DOHH2 (cell line): Measurements from ENCODE around the gene OR2F2.

ENCODE experiments used
- H3F3A ChIP-seq: fragments of 200-600 bp; sonication (generic), shearing (Covaris generic); 2 replicates; pipeline ENCODE4 v1.6.0; 2016; ENCODE audit warnings: antibody characterized with exemption, mild to moderate bottlenecking; ENCODE audit not compliant: control insufficient read depth, insufficient read depth
- H3K27ac ChIP-seq: fragments of 200-600 bp; sonication (generic); 2 replicates; pipeline ENCODE4 v1.5.1; 2014; ENCODE audit warnings: low read depth, mild to moderate bottlenecking, low read length, moderate library complexity
- H3K27me3 ChIP-seq: fragments of 200-600 bp; sonication (generic); 2 replicates; pipeline ENCODE4 v1.6.1; 2014; ENCODE audit warnings: mild to moderate bottlenecking, low read length, mixed read lengths; ENCODE audit not compliant: control insufficient read depth
- H3K36me3 ChIP-seq: fragments of 200-600 bp; sonication (generic); 2 replicates; pipeline ENCODE4 v1.6.1; 2014; ENCODE audit warnings: mild to moderate bottlenecking, low read length, moderate library complexity, mixed read lengths; ENCODE audit not compliant: control insufficient read depth
- H3K4me1 ChIP-seq: fragments of 200-600 bp; sonication (generic); 2 replicates; pipeline ENCODE4 v1.6.1; 2014; ENCODE audit warnings: mild to moderate bottlenecking, low read length, mixed read lengths; ENCODE audit not compliant: control insufficient read depth
- H3K4me2 ChIP-seq: fragments of 200-600 bp; sonication (generic); 2 replicates; pipeline ENCODE4 v1.6.0; 2014; ENCODE audit warnings: mild to moderate bottlenecking, low read length, moderate library complexity
- H3K4me3 ChIP-seq: fragments of 200-600 bp; sonication (generic); 2 replicates; pipeline ENCODE4 v1.5.1; 2014; ENCODE audit warnings: mild to moderate bottlenecking, low read length, mixed read lengths
- H3K79me2 ChIP-seq: fragments of 200-600 bp; sonication (generic); 2 replicates; pipeline ENCODE4 v1.6.1; 2014; ENCODE audit warnings: mild to moderate bottlenecking, low read length, mixed read lengths; ENCODE audit not compliant: control insufficient read depth
- H3K9me2 ChIP-seq: fragments of 200-600 bp; sonication (generic); replicated peaks from 2 replicates; pipeline ENCODE4 v1.6.1; 2014; ENCODE audit warnings: mild to moderate bottlenecking, low read length, mixed read lengths; ENCODE audit not compliant: control insufficient read depth
- H3K9me3 ChIP-seq: fragments of 200-600 bp; sonication (generic); 2 replicates; pipeline ENCODE4 v1.6.1; 2014; ENCODE audit warnings: antibody characterized with exemption, low read length, mixed read lengths; ENCODE audit not compliant: control insufficient read depth, insufficient read depth
- H4K20me1 ChIP-seq: fragments of 200-600 bp; sonication (generic); 2 replicates; pipeline ENCODE4 v1.6.0; 2014; ENCODE audit warnings: low read depth, mild to moderate bottlenecking, antibody characterized with exemption, low read length, moderate library complexity; ENCODE audit not compliant: control insufficient read depth, insufficient read depth
- EZH2phosphoT487 ChIP-seq: fragments of 200-600 bp; sonication (generic); IDR thresholded peaks from 2 replicates; pipeline ENCODE4 v1.6.1; 2017; ENCODE audit warnings: borderline replicate concordance, mild to moderate bottlenecking, antibody characterized with exemption, low read length, moderate library complexity, mixed read lengths
- TF ChIP-seq, protein P1 (sequence below): fragments of 200-600 bp; sonication (generic); IDR thresholded peaks from one replicate; pipeline ENCODE4 v1.5.1; 2014; ENCODE audit warnings: antibody characterized with exemption, mild to moderate bottlenecking, low read depth, low read length; ENCODE audit not compliant: poor library complexity, severe bottlenecking

The OR2F2 gene

GRCh38 chr7:143948733-143949132 lies 13.7 kb downstream of the OR2F2 start:
- no peak overlapping the region for H3K4me2 ChIP-seq
- TF ChIP-seq EZH2phosphoT487, result no peak
- TF ChIP-seq, protein P1, sequence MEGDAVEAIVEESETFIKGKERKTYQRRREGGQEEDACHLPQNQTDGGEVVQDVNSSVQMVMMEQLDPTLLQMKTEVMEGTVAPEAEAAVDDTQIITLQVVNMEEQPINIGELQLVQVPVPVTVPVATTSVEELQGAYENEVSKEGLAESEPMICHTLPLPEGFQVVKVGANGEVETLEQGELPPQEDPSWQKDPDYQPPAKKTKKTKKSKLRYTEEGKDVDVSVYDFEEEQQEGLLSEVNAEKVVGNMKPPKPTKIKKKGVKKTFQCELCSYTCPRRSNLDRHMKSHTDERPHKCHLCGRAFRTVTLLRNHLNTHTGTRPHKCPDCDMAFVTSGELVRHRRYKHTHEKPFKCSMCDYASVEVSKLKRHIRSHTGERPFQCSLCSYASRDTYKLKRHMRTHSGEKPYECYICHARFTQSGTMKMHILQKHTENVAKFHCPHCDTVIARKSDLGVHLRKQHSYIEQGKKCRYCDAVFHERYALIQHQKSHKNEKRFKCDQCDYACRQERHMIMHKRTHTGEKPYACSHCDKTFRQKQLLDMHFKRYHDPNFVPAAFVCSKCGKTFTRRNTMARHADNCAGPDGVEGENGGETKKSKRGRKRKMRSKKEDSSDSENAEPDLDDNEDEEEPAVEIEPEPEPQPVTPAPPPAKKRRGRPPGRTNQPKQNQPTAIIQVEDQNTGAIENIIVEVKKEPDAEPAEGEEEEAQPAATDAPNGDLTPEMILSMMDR, result no peak
- H3K9me2 ChIP-seq, result no peaks in the 10 kb centered on the region
- H3K79me2 ChIP-seq, result no peaks in the 10 kb centered on the region
- H3K9me3 ChIP-seq, result no peaks in the 10 kb centered on the region
- no peaks in the 10 kb centered on the region for H3K36me3 ChIP-seq
- no peak overlapping the region for H3K4me3 ChIP-seq
- H4K20me1 ChIP-seq, result no peaks in the 10 kb centered on the region
- no peak overlapping the region for H3K27ac ChIP-seq
- H3K4me1 ChIP-seq, result no peaks in the 10 kb centered on the region
- no peaks in the 10 kb centered on the region for H3F3A ChIP-seq
- no peaks in the 10 kb centered on the region for H3K27me3 ChIP-seq

DNA sequence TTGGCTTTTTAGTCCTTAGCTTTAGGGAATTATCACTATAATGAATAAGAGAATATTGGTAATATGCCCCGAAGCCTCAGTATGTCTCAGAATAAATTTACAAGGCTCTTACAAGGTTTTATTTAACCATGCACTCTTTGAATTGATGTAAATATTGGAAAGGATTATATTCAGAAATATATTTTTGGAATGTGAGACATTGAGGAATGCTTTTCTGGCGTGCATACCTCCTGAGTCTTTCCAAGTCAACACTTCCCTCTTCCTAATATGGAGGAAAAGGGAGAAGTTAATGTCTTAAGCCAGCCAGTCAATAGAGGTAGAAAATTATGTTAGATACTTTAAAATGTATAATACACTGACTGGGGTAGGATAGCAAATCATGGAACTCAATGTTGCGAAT lies 18.4 kb downstream of the OR2F2 start:
- no peaks in the 10 kb centered on the region for H3K4me1 ChIP-seq
- TF ChIP-seq EZH2phosphoT487, result no peak
- TF ChIP-seq, protein P1, result no peak
- no peaks in the 10 kb centered on the region for H3K79me2 ChIP-seq
- H4K20me1 ChIP-seq, result no peaks in the 10 kb centered on the region
- peaks cover 9% of the 10 kb centered on the region; the same call in 1 of the 2 replicates for H3K27me3 ChIP-seq
- H3K9me3 ChIP-seq, result no peaks in the 10 kb centered on the region
- H3K9me2 ChIP-seq, result no peaks in the 10 kb centered on the region
- no peak overlapping the region for H3K4me2 ChIP-seq
- H3K27ac ChIP-seq, result no peak overlapping the region
- no peaks in the 10 kb centered on the region for H3F3A ChIP-seq
- H3K36me3 ChIP-seq, result no peaks in the 10 kb centered on the region
- no peak overlapping the region for H3K4me3 ChIP-seq

GRCh38 chr7:143954135-143954534 lies 19.1 kb downstream of the OR2F2 start:
- Histone ChIP-seq H4K20me1 (no peaks in the 10 kb centered on the region), H3K4me1 (no peaks in the 10 kb centered on the region), H3K4me3 (no peak overlapping the region)

More at GRCh38 chr7:143954135-143954534, 19.1 kb downstream of the OR2F2 start:
- TF ChIP-seq, protein P1, result no peak
- TF ChIP-seq EZH2phosphoT487, result no peak
- Histone ChIP-seq H3K36me3 (no peaks in the 10 kb centered on the region), H3K4me2 (no peak overlapping the region), H3K9me2 (no peaks in the 10 kb centered on the region), H3K79me2 (no peaks in the 10 kb centered on the region), H3F3A (no peaks in the 10 kb centered on the region), H3K9me3 (no peaks in the 10 kb centered on the region), H3K27ac (no peak overlapping the region), H3K27me3 (peaks cover 9% of the 10 kb centered on the region; the same call in 1 of the 2 replicates)
